Measurements from ENCODE around the gene SSNA1.

SSNA1 gene

GRCh38 chr9:137152844-137153405 is 35.6 kb upstream of the SSNA1 start:
- in situ Hi-C loops (cut with MboI; ENCODE audit: low sequenced_read_pairs): no loop called here

GRCh38 chr9:137156567-137157375 is 31.7 kb upstream of the SSNA1 start:
- in situ Hi-C loops (cut with MboI; ENCODE audit: low sequenced_read_pairs): no loop called here

- in situ Hi-C loops (cut with MboI; ENCODE audit: low sequenced_read_pairs): no loop called here
Measured at GRCh38 chr9:137157618-137158415, 30.7 kb upstream of the SSNA1 start.

- in situ Hi-C loops (cut with MboI; ENCODE audit: low sequenced_read_pairs): no loop called here
Measured at GRCh38 chr9:137158625-137159024, 29.9 kb upstream of the SSNA1 start.

GRCh38 chr9:137159105-137160053 is 29.1 kb upstream of the SSNA1 start:
- in situ Hi-C loops (cut with MboI; ENCODE audit: low sequenced_read_pairs): no loop called here

- in situ Hi-C loops (cut with MboI; ENCODE audit: low sequenced_read_pairs): no loop called here
Measured at GRCh38 chr9:137160054-137160425, 28.4 kb upstream of the SSNA1 start.

- in situ Hi-C loops (cut with MboI; ENCODE audit: low sequenced_read_pairs): no loop called here
Measured at GRCh38 chr9:137160716-137161557, 27.5 kb upstream of the SSNA1 start.

GRCh38 chr9:137161558-137162486 is 26.7 kb upstream of the SSNA1 start:
- in situ Hi-C loops (cut with MboI; ENCODE audit: low sequenced_read_pairs): no loop called here

GRCh38 chr9:137162505-137163364 is 25.7 kb upstream of the SSNA1 start:
- in situ Hi-C loops (cut with MboI; ENCODE audit: low sequenced_read_pairs): no loop called here

- in situ Hi-C loops (cut with MboI; ENCODE audit: low sequenced_read_pairs): no loop called here
Measured at GRCh38 chr9:137163365-137163715, 25.1 kb upstream of the SSNA1 start.

GRCh38 chr9:137163805-137164204 is 24.7 kb upstream of the SSNA1 start:
- in situ Hi-C loops (cut with MboI; ENCODE audit: low sequenced_read_pairs): no loop called here

GRCh38 chr9:137164370-137165249 is 23.9 kb upstream of the SSNA1 start:
- in situ Hi-C loops (cut with MboI; ENCODE audit: low sequenced_read_pairs): no loop called here

GRCh38 chr9:137165250-137165836 is 23.1 kb upstream of the SSNA1 start:
- in situ Hi-C loops (cut with MboI; ENCODE audit: low sequenced_read_pairs): no loop called here

- in situ Hi-C loops (cut with MboI; ENCODE audit: low sequenced_read_pairs): no loop called here
Measured at GRCh38 chr9:137166380-137167229, 21.9 kb upstream of the SSNA1 start.

- in situ Hi-C loops (cut with MboI; ENCODE audit: low sequenced_read_pairs): no loop called here
Measured at GRCh38 chr9:137167277-137167746, 21.2 kb upstream of the SSNA1 start.
